ENCODE data around the gene IER2. TPM values are rescaled to one million over a fixed set of nuclear protein-coding genes. Genes with fewer than 3 reads are reported as not detected.

The IER2 gene
- 19.8 TPM for total RNA-seq
- long read RNA-seq, transcript IER2-203 (1 exons, 2,934 nt), result major isoform, 46 of 46 reads
- long read RNA-seq, partial matches to known transcripts, result 0 of 46 reads
- long read RNA-seq, other reads (novel, unspliced or antisense), result 0 of 46 reads

- DNase-seq (peak; percentile 96), ATAC-seq (peak; percentile 73)
- intact Hi-C loops (cut with micrococcal nuclease), result no loop called here
Measured at GRCh38 chr19:13150187-13150930, at the start of gene IER2, which contains the start of gene STX10. TSS of gene IER2 (plus strand) at chr19:13150411. CDS start at chr19:13153187, 2,776 bp downstream. TSS of gene STX10 (minus strand) at chr19:13150375. CDS start at chr19:13150173, 202 bp downstream.

- ATAC-seq (no peak), DNase-seq (no peak)
- intact Hi-C loops (cut with micrococcal nuclease), result no loop called here
Measured at GRCh38 chr19:13100841-13101589, 49.2 kb upstream of the IER2 start.

- ATAC-seq, result no peak
- no peak for DNase-seq
- intact Hi-C loops (cut with micrococcal nuclease), result no loop called here
Measured at GRCh38 chr19:13101590-13102415, 48.4 kb upstream of the IER2 start.

GRCh38 chr19:13102416-13102665 lies 47.9 kb upstream of the IER2 start:
- DNase-seq (no peak), ATAC-seq (no peak)
- intact Hi-C loops (cut with micrococcal nuclease), result no loop called here

- intact Hi-C loops (cut with micrococcal nuclease), result no loop called here
- DNase-seq (peak; percentile 93), ATAC-seq (peak; percentile 79)
Measured at GRCh38 chr19:13102666-13103580, 47.3 kb upstream of the IER2 start, which contains the start of gene LYL1. TSS of gene LYL1 (minus strand) at chr19:13102858. CDS start at chr19:13101171, 1,687 bp downstream.

GRCh38 chr19:13103581-13104359 lies 46.4 kb upstream of the IER2 start:
- intact Hi-C loops (cut with micrococcal nuclease), result no loop called here
- no peak for ATAC-seq
- no peak for DNase-seq

- ATAC-seq (peak; percentile 19), DNase-seq (peak; percentile 83)
- intact Hi-C loops (cut with micrococcal nuclease), result no loop called here
Measured at GRCh38 chr19:13104360-13104847, 45.8 kb upstream of the IER2 start.

- no peak for DNase-seq
- intact Hi-C loops (cut with micrococcal nuclease), result no loop called here
- peak; percentile 0 for ATAC-seq
Measured at GRCh38 chr19:13104848-13105711, 45.1 kb upstream of the IER2 start.

- ATAC-seq (no peak), DNase-seq (no peak)
- intact Hi-C loops (cut with micrococcal nuclease), result no loop called here
Measured at GRCh38 chr19:13109361-13110098, 40.7 kb upstream of the IER2 start.

- ATAC-seq (no peak), DNase-seq (no peak)
- intact Hi-C loops (cut with micrococcal nuclease), result no loop called here
Measured at GRCh38 chr19:13110099-13110610, 40.1 kb upstream of the IER2 start.

GRCh38 chr19:13112555-13112954 lies 37.7 kb upstream of the IER2 start:
- ATAC-seq (no peak), DNase-seq (no peak)
- intact Hi-C loops (cut with micrococcal nuclease), result no loop called here

- intact Hi-C loops (cut with micrococcal nuclease), result no loop called here
- ATAC-seq (no peak), DNase-seq (no peak)
Measured at GRCh38 chr19:13115936-13116281, 34.3 kb upstream of the IER2 start.

GRCh38 chr19:13116282-13117175 lies 33.7 kb upstream of the IER2 start, which contains the start of gene TRMT1:
TSS of gene TRMT1 (minus strand) at chr19:13116740. CDS start at chr19:13116399, 341 bp downstream.
- intact Hi-C loops (cut with micrococcal nuclease), result no loop called here
- peak; percentile 84 for ATAC-seq
- DNase-seq, result peak; percentile 93

- intact Hi-C loops (cut with micrococcal nuclease), result no loop called here
- DNase-seq, result no peak
- ATAC-seq, result peak; percentile 11
Measured at GRCh38 chr19:13117176-13117771, 32.9 kb upstream of the IER2 start.

Data from left ventricle myocardium superior (tissue), 1 donor.